Lower leg skin (tissue), 4 donors: ENCODE measurements around the gene EPHA4. TPM values are rescaled to one million over a fixed set of nuclear protein-coding genes. Genes with fewer than 3 reads are reported as not detected.

Experiments used
- DNase-seq, 2 donors: peaks; one replicate each; pipeline ENCODE4 v3.0.0-alpha.2; 2019; ENCODE audit warnings: low spot score in 2 of 2
- H3K4me3 ChIP-seq: fragments of 200-600 bp; sonication (generic); 2 replicates; pipeline ENCODE4 v1.5.1; 2017; ENCODE audit warnings: mild to moderate bottlenecking, low read depth; ENCODE audit not compliant: poor library complexity, severe bottlenecking
- CTCF ChIP-seq, 3 donors: fragments of 450-650 bp; IDR thresholded peaks; one replicate each; pipeline ENCODE4 v1.5.1; 2016; ENCODE audit warnings: antibody characterized with exemption in 3 of 3, mild to moderate bottlenecking in 3 of 3, moderate library complexity in 2 of 3
- POLR2A ChIP-seq, 2 donors: fragments of 450-650 bp; IDR thresholded peaks; one replicate each; pipeline ENCODE4 v1.6.1; 2016 to 2017; ENCODE audit warnings: antibody characterized with exemption in 2 of 2, mild to moderate bottlenecking in 1 of 2, moderate library complexity in 1 of 2
- whole genome bisulfite sequencing, 2 donors: methylation state at CpG; one replicate each; pipeline ENCODE4 v1.1.5; 2018; 5-methylcytosine and 5-hydroxymethylcytosine counted together
- intact Hi-C: fragments of 100-400 bp; cut with DNase I; formaldehyde crosslinking; loops from one replicate; pipeline ENCODE4 v1.15.0; 2023; ENCODE audit warnings: low total_unique reads
- total RNA-seq, 4 donors: library from RNA; depleted of rRNA; stranded (reverse); fragments of >200 nt; gene quantifications; one replicate each; pipeline ENCODE4 v1.1.0, GENCODE V29; 2016

EPHA4 gene
- total RNA-seq, 4 donors from 2014 or later: 35.2 to 63.1 (median 53.7) TPM

- 77 to 78% methylated on average over 10 of the region's 10 CpGs for WGBS, 2 donors
- no peak overlapping the region for H3K4me3 ChIP-seq
- intact Hi-C loops: no loop called here
- DNase-seq: no peak
- TF ChIP-seq POLR2A (IDR thresholded peaks at IDR 0.05): no peak
- TF ChIP-seq CTCF (IDR thresholded peaks at IDR 0.05): no peak
These were observed 70.8 kb downstream of the EPHA4 start for GRCh38 chr2:221501210-221501882.

GRCh38 chr2:221500501-221501209 lies 71.4 kb downstream of the EPHA4 start:
- DNase-seq: no peak
- 91 to 94% methylated on average over 6 of the region's 6 CpGs for whole genome bisulfite sequencing, 2 donors
- intact Hi-C loops: no loop called here
- no peak overlapping the region for H3K4me3 ChIP-seq
- TF ChIP-seq CTCF (IDR thresholded peaks at IDR 0.05) (no peak), POLR2A (IDR thresholded peaks at IDR 0.05) (no peak)

GRCh38 chr2:221495731-221496130 lies 76.4 kb downstream of the EPHA4 start:
- no peak for DNase-seq
- H3K4me3 ChIP-seq: no peak overlapping the region
- WGBS, 2 donors: 96 to 98% methylated on average over 4 of the region's 4 CpGs
- TF ChIP-seq POLR2A (IDR thresholded peaks at IDR 0.05): no peak
- no peak for TF ChIP-seq CTCF (IDR thresholded peaks at IDR 0.05)
- intact Hi-C loops: no loop called here

GRCh38 chr2:221494556-221494955 lies 77.5 kb downstream of the EPHA4 start:
- DNase-seq: no peak
- TF ChIP-seq CTCF (IDR thresholded peaks at IDR 0.05) (no peak), POLR2A (IDR thresholded peaks at IDR 0.05) (no peak)
- WGBS, 2 donors: 80 to 82% methylated on average over 3 of the region's 3 CpGs
- intact Hi-C loops: no loop called here
- H3K4me3 ChIP-seq: no peak overlapping the region

GRCh38 chr2:221493391-221493790 lies 78.7 kb downstream of the EPHA4 start:
- H3K4me3 ChIP-seq: no peak overlapping the region
- no peak for TF ChIP-seq CTCF (IDR thresholded peaks at IDR 0.05)
- no peak for TF ChIP-seq POLR2A (IDR thresholded peaks at IDR 0.05)
- intact Hi-C loops: no loop called here
- DNase-seq: no peak
- 69 to 72% methylated on average over 7 of the region's 7 CpGs for WGBS, 2 donors
